Keratinocyte (primary cell): ENCODE measurements around the gene TLCD2. TPM values are rescaled to one million over a fixed set of nuclear protein-coding genes. Genes with fewer than 3 reads are reported as not detected.
"Not testable (repeated sequence)": the region's sequence is repeated elsewhere in the genome, so short reads cannot be mapped to it uniquely, and the experiment has no call there.

ENCODE experiments used
- DNase-seq: peaks from one replicate; pipeline ENCODE4 v3.0.0-alpha.2; 2011; ENCODE audit warnings: low read depth, missing footprints, low spot score
- FAIRE-seq: peaks from 2 replicates; lab custom pipeline; 2011; peaks lifted over from hg19 to GRCh38; lab: Jason Lieb, UNC
- H2AFZ ChIP-seq: 2 replicates; pipeline ENCODE4 v1.6.0; 2012; ENCODE audit warnings: low read length, control low read depth, inconsistent platforms; ENCODE audit not compliant: control insufficient read depth
- H3K27ac ChIP-seq: 2 replicates; pipeline ENCODE4 v1.5.1; 2011; ENCODE audit warnings: low read length; ENCODE audit not compliant: control insufficient read depth, insufficient read depth
- H3K27me3 ChIP-seq: 3 replicates; pipeline ENCODE4 v1.6.0; 2011; ENCODE audit warnings: low read length; ENCODE audit not compliant: control insufficient read depth, insufficient read depth; ENCODE audit errors: extremely low read depth
- H3K36me3 ChIP-seq, 2 experiments: 2 replicates in 1 of 2; 3 replicates in 1 of 2; pipeline ENCODE4 v1.5.1; 2011; ENCODE audit warnings: low read length in 2 of 2, mild to moderate bottlenecking in 1 of 2; ENCODE audit not compliant: control insufficient read depth in 2 of 2, insufficient read depth in 2 of 2; ENCODE audit errors: extremely low read depth in 1 of 2
- H3K4me1 ChIP-seq: 3 replicates; pipeline ENCODE4 v1.5.1; 2011; ENCODE audit warnings: low read length; ENCODE audit not compliant: control insufficient read depth, insufficient read depth; ENCODE audit errors: extremely low read depth
- H3K4me2 ChIP-seq: 3 replicates; pipeline ENCODE4 v1.6.0; 2011; ENCODE audit warnings: low read depth, low read length; ENCODE audit not compliant: control insufficient read depth, insufficient read depth; ENCODE audit errors: extremely low read depth
- H3K4me3 ChIP-seq, 3 experiments: fragments of 200-600 bp in 1 of 3; sonication (generic) in 1 of 3; 2 replicates in 2 of 3; 3 replicates in 1 of 3; pipeline ENCODE4 v1.5.1; 2011 to 2016; ENCODE audit warnings: low read length in 3 of 3, mild to moderate bottlenecking in 3 of 3, control low read depth in 2 of 3, inconsistent platforms in 1 of 3, low read depth in 1 of 3, mixed read lengths in 1 of 3, mixed run types in 1 of 3, moderate library complexity in 1 of 3; ENCODE audit not compliant: control insufficient read depth in 2 of 3, insufficient read depth in 2 of 3; ENCODE audit errors: extremely low read depth in 1 of 3
- H3K79me2 ChIP-seq: 2 replicates; pipeline ENCODE4 v1.6.0; 2012; ENCODE audit warnings: low read length; ENCODE audit not compliant: control insufficient read depth, insufficient read depth
- H3K9ac ChIP-seq: 3 replicates; pipeline ENCODE4 v1.6.0; 2011; ENCODE audit warnings: low read length; ENCODE audit not compliant: control insufficient read depth, insufficient read depth; ENCODE audit errors: extremely low read depth
- H3K9me1 ChIP-seq: 3 replicates; pipeline ENCODE4 v1.6.0; 2011; ENCODE audit warnings: low read length; ENCODE audit not compliant: control insufficient read depth, insufficient read depth; ENCODE audit errors: extremely low read depth
- H3K9me3 ChIP-seq: 2 replicates; pipeline ENCODE4 v1.5.1; 2012; ENCODE audit warnings: low read depth, low read length; ENCODE audit not compliant: control insufficient read depth
- H4K20me1 ChIP-seq: 3 replicates; pipeline ENCODE4 v1.6.0; 2011; ENCODE audit warnings: low read length; ENCODE audit not compliant: control insufficient read depth, insufficient read depth; ENCODE audit errors: extremely low read depth
- CTCF ChIP-seq, 3 experiments: IDR thresholded peaks in 1 of 3; conservative IDR thresholded peaks in 1 of 3; optimal IDR thresholded peaks in 1 of 3; 2 replicates in 2 of 3; 3 replicates in 1 of 3; pipeline versions ENCODE3 to v1.5.1; 2011; ENCODE audit warnings: low read length in 3 of 3, mild to moderate bottlenecking in 3 of 3, moderate library complexity in 2 of 3, control low read depth in 1 of 3, inconsistent platforms in 1 of 3; ENCODE audit not compliant: insufficient read depth in 2 of 3; ENCODE audit errors: extremely low read depth in 1 of 3
- EZH2 ChIP-seq: IDR thresholded peaks from one replicate; pipeline ENCODE4 v1.6.1; 2012; ENCODE audit warnings: inconsistent platforms, mild to moderate bottlenecking, low read length, moderate library complexity
- dilution Hi-C: fragments of 300-500 bp; cut with MboI; formaldehyde crosslinking; loops from one replicate; pipeline ENCODE4 v1.7.0; 2020; ENCODE audit warnings: low sequenced_read_pairs; ENCODE audit not compliant: extremely low pct_ligation_motif_present
- polyA plus RNA-seq, 5 experiments: library from polyadenylated mRNA; depleted of rRNA in 3 of 5; stranded (reverse) in 3 of 5; stranded (forward) in 1 of 5; unstranded in 1 of 5; fragments of >200 nt; gene quantifications; 1 replicate in 1 of 5; 2 replicates in 3 of 5; 3 replicates in 1 of 5; pipeline versions ENCODE4 v1.2.1 to v1.2.3, GENCODE V29; 2011 to 2012; ENCODE audit warnings: missing spikeins in 2 of 5, low read depth in 1 of 5, low replicate concordance in 1 of 5

TLCD2 gene
- polyA plus RNA-seq, 1 donor (not counting 4 experiments of a cell fraction or from before 2014, with no cell fraction given): 0.75 TPM

- TF ChIP-seq EZH2: no peak
- no peak for TF ChIP-seq CTCF (optimal IDR thresholded peaks at IDR 0.05 in 1 of 3, IDR thresholded peaks at IDR 0.05 in 1 of 3, conservative IDR thresholded peaks at IDR 0.05 in 1 of 3; ENCODE audit: extremely low read depth in 1 of 3, insufficient read depth in 2 of 3, low read length in 3 of 3)
- Histone ChIP-seq H3K9me3 (no peaks in the 10 kb centered on the region), H2AFZ (no peak overlapping the region), H3K27me3 (no peaks in the 10 kb centered on the region), H3K4me2 (no peak overlapping the region), H3K4me1 (peaks cover 9% of the 10 kb centered on the region), H3K36me3 (peaks cover 47 to 51% of the 10 kb centered on the region in 2 experiments), H3K27ac (no peak overlapping the region), H3K9me1 (no peaks in the 10 kb centered on the region), H3K4me3 (no peak overlapping the region), H4K20me1 (peaks cover 2% of the 10 kb centered on the region), H3K9ac (no peak overlapping the region), H3K79me2 (peaks cover 2% of the 10 kb centered on the region)
- no peak for FAIRE-seq
- dilution Hi-C loops: no loop called here
- no peak for DNase-seq
These were observed 56.4 kb downstream of the TLCD2 start for GRCh38 chr17:1653735-1654134.

- H3K9me1 ChIP-seq, H3K4me2 ChIP-seq, H2AFZ ChIP-seq, H4K20me1 ChIP-seq, H3K9me3 ChIP-seq, H3K27ac ChIP-seq, H3K9ac ChIP-seq, dilution Hi-C loops, FAIRE-seq, H3K27me3 ChIP-seq, H3K79me2 ChIP-seq, H3K4me3 ChIP-seq, DNase-seq: not testable (repeated sequence)
- peaks cover 16% of the 10 kb centered on the region for H3K4me1 ChIP-seq
- peaks cover 42% of the 10 kb centered on the region in 2 experiments for H3K36me3 ChIP-seq
These were observed 57.4 kb downstream of the TLCD2 start for GRCh38 chr17:1652794-1653193.

Other genes with a start within 250 kb of the TLCD2 start
- 101 to 124 TPM (median 117 TPM) in 3 replicates for gene MYO1C, start 217.7 kb downstream of the TLCD2 start, polyA plus RNA-seq
- gene INPP5K, start 193.8 kb downstream of the TLCD2 start, polyA plus RNA-seq: 19.9 to 28.0 TPM (median 23.0 TPM) in 3 replicates
- 45.2 to 80.0 TPM (median 76.5 TPM) in 3 replicates for gene PITPNA, start 147.6 kb downstream of the TLCD2 start, polyA plus RNA-seq
- gene SLC43A2, start 81.5 kb downstream of the TLCD2 start, polyA plus RNA-seq: 12.7 to 17.0 TPM (median 13.9 TPM) in 3 replicates
- 0.05 to 0.18 TPM (median 0.06 TPM) in 3 replicates for gene SCARF1, start 64.6 kb downstream of the TLCD2 start, polyA plus RNA-seq
- 3.1 to 4.5 TPM (median 3.2 TPM) in 3 replicates for gene RILP, start 60.5 kb downstream of the TLCD2 start, polyA plus RNA-seq
- 60.1 to 118 TPM (median 97.5 TPM) in 3 replicates for gene PRPF8, start 25.5 kb downstream of the TLCD2 start, polyA plus RNA-seq
- gene WDR81, start 14.3 kb upstream of the TLCD2 start, polyA plus RNA-seq: 4.2 to 9.5 TPM (median 7.3 TPM) in 3 replicates
- 0.93 to 1.5 TPM (median 0.96 TPM) in 3 replicates for gene SERPINF2, start 32.5 kb upstream of the TLCD2 start, polyA plus RNA-seq
- 17.3 to 29.8 TPM (median 23.2 TPM) in 3 replicates for gene SERPINF1, start 51.7 kb upstream of the TLCD2 start, polyA plus RNA-seq
- gene SMYD4, start 119.5 kb upstream of the TLCD2 start, polyA plus RNA-seq: 5.6 to 6.3 TPM (median 5.8 TPM) in 3 replicates
- gene RPA1, start 119.6 kb upstream of the TLCD2 start, polyA plus RNA-seq: 70.5 to 79.7 TPM (median 74.9 TPM) in 3 replicates